Measurements from ENCODE around the gene NRIP3. TPM values are rescaled to one million over a fixed set of nuclear protein-coding genes. Genes with fewer than 3 reads are reported as not detected.

The NRIP3 gene
- total and polyA plus RNA-seq, 9 of the 15 experiments (the other 6 are each of a cell fraction or from before 2014, with no cell fraction given): 4.4 to 18.7 (median 11.6) TPM

DNA sequence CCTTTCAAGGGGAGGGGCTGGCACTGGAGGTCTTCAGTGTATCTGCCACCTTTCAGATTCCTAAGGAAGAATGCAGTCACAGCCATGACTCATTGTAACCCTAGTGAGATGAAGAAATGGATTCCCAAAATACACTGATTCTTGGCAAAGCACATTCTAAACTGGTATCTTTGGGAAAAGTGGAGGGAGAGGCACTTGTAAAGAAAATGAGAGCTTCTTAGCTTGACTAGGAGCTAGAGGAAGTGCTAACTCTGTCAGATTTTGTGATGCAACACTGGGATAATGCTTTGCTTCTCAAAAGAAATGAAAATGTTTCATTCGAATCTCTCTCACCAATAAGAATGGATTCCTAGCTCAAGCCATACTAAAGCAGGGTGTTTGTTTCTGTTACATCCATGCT is 14.3 kb downstream of the NRIP3 start (continued):
- TF ChIP-seq, protein P1, sequence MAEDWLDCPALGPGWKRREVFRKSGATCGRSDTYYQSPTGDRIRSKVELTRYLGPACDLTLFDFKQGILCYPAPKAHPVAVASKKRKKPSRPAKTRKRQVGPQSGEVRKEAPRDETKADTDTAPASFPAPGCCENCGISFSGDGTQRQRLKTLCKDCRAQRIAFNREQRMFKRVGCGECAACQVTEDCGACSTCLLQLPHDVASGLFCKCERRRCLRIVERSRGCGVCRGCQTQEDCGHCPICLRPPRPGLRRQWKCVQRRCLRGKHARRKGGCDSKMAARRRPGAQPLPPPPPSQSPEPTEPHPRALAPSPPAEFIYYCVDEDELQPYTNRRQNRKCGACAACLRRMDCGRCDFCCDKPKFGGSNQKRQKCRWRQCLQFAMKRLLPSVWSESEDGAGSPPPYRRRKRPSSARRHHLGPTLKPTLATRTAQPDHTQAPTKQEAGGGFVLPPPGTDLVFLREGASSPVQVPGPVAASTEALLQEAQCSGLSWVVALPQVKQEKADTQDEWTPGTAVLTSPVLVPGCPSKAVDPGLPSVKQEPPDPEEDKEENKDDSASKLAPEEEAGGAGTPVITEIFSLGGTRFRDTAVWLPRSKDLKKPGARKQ (CRISPR knock-in tag; IDR thresholded peaks at IDR 0.05): no peak
- TF ChIP-seq PML (IDR thresholded peaks at IDR 0.05; ENCODE audit: low read length) (no peak), SIRT6 (IDR thresholded peaks at IDR 0.05; ENCODE audit: low read depth, low read length) (no peak), CEBPB (tag; IDR thresholded peaks at IDR 0.05) (peak; percentile 63), KLF16 (IDR thresholded peaks at IDR 0.05) (no peak), ZSCAN32 (CRISPR knock-in tag; IDR thresholded peaks at IDR 0.05) (0 out of 2 replicates have a peak, but pooled peaks have one; percentile 50), FOXK2 (conservative IDR thresholded peaks at IDR 0.05 in 1 of 2, IDR thresholded peaks at IDR 0.05 in 1 of 2; ENCODE audit: low read depth in 2 of 2) (0 out of 4 replicates have a peak, but pooled peaks of 1 of the 2 experiments have one; percentile 24), NR3C1 (CRISPR knock-in tag; IDR thresholded peaks at IDR 0.05) (no peak), MCM5 (IDR thresholded peaks at IDR 0.05; ENCODE audit: low read depth) (no peak)
- TF ChIP-seq, protein P2, sequence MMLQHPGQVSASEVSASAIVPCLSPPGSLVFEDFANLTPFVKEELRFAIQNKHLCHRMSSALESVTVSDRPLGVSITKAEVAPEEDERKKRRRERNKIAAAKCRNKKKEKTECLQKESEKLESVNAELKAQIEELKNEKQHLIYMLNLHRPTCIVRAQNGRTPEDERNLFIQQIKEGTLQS (IDR thresholded peaks at IDR 0.05): peak; percentile 72
- TF ChIP-seq, protein P2 (CRISPR knock-in tag; conservative IDR thresholded peaks at IDR 0.05): no peak
- TF ChIP-seq, protein P3, sequence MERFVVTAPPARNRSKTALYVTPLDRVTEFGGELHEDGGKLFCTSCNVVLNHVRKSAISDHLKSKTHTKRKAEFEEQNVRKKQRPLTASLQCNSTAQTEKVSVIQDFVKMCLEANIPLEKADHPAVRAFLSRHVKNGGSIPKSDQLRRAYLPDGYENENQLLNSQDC (CRISPR knock-in tag; IDR thresholded peaks at IDR 0.05): no peak

Data from K562 (cell line).